Astrocyte of the spinal cord (primary cell): ENCODE data around the gene MALAT1.

Source experiments
- DNase-seq: peaks from one replicate; pipeline ENCODE4 v3.0.0; 2011; ENCODE audit warnings: low read depth, low spot score
- H3K4me3 ChIP-seq: 2 replicates; pipeline ENCODE4 v1.5.1; 2011; ENCODE audit warnings: low read depth, mild to moderate bottlenecking, low read length, moderate library complexity
- CTCF ChIP-seq: IDR thresholded peaks from 2 replicates; pipeline ENCODE4 v1.5.1; 2012; ENCODE audit warnings: low read depth, mild to moderate bottlenecking, low read length, inconsistent platforms
- in situ Hi-C: cut with HindIII; loops from 2 replicates; pipeline ENCODE4 v1.10.0; 2017; ENCODE audit warnings: low sequenced_read_pairs

MALAT1 gene

GRCh38 chr11:65502555-65503367 is 3.9 kb downstream of the MALAT1 start:
- in situ Hi-C loops, result no loop called here
- H3K4me3 ChIP-seq, result peak overlapping the region; percentile 91
- peak; percentile 75 for DNase-seq
- no peak for TF ChIP-seq CTCF

- in situ Hi-C loops, result no loop called here
- no peak for DNase-seq
- no peak for TF ChIP-seq CTCF
- H3K4me3 ChIP-seq, result peak overlapping the region; percentile 91
Observed at GRCh38 chr11:65503368-65503948, 4.6 kb downstream of the MALAT1 start.

DNA sequence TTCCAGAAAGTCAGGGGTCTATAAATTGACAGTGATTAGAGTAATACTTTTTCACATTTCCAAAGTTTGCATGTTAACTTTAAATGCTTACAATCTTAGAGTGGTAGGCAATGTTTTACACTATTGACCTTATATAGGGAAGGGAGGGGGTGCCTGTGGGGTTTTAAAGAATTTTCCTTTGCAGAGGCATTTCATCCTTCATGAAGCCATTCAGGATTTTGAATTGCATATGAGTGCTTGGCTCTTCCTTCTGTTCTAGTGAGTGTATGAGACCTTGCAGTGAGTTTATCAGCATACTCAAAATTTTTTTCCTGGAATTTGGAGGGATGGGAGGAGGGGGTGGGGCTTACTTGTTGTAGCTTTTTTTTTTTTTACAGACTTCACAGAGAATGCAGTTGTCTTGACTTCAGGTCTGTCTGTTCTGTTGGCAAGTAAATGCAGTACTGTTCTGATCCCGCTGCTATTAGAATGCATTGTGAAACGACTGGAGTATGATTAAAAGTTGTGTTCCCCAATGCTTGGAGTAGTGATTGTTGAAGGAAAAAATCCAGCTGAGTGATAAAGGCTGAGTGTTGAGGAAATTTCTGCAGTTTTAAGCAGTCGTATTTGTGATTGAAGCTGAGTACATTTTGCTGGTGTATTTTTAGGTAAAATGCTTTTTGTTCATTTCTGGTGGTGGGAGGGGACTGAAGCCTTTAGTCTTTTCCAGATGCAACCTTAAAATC is 5.3 kb downstream of the MALAT1 start:
- peak; percentile 73 for DNase-seq

DNA sequence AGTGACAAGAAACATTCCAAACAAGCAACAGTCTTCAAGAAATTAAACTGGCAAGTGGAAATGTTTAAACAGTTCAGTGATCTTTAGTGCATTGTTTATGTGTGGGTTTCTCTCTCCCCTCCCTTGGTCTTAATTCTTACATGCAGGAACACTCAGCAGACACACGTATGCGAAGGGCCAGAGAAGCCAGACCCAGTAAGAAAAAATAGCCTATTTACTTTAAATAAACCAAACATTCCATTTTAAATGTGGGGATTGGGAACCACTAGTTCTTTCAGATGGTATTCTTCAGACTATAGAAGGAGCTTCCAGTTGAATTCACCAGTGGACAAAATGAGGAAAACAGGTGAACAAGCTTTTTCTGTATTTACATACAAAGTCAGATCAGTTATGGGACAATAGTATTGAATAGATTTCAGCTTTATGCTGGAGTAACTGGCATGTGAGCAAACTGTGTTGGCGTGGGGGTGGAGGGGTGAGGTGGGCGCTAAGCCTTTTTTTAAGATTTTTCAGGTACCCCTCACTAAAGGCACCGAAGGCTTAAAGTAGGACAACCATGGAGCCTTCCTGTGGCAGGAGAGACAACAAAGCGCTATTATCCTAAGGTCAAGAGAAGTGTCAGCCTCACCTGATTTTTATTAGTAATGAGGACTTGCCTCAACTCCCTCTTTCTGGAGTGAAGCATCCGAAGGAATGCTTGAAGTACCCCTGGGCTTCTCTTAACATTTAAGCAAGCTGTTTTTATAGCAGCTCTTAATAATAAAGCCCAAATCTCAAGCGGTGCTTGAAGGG is 6.0 kb downstream of the MALAT1 start:
- no peak for TF ChIP-seq CTCF
- peak; percentile 68 for DNase-seq
- in situ Hi-C loops, result no loop called here

More for the DNA sequence above, 5.3 kb downstream of the MALAT1 start:
- in situ Hi-C loops, result no loop called here
- peak overlapping the region; percentile 91 for H3K4me3 ChIP-seq
- no peak for TF ChIP-seq CTCF

DNA sequence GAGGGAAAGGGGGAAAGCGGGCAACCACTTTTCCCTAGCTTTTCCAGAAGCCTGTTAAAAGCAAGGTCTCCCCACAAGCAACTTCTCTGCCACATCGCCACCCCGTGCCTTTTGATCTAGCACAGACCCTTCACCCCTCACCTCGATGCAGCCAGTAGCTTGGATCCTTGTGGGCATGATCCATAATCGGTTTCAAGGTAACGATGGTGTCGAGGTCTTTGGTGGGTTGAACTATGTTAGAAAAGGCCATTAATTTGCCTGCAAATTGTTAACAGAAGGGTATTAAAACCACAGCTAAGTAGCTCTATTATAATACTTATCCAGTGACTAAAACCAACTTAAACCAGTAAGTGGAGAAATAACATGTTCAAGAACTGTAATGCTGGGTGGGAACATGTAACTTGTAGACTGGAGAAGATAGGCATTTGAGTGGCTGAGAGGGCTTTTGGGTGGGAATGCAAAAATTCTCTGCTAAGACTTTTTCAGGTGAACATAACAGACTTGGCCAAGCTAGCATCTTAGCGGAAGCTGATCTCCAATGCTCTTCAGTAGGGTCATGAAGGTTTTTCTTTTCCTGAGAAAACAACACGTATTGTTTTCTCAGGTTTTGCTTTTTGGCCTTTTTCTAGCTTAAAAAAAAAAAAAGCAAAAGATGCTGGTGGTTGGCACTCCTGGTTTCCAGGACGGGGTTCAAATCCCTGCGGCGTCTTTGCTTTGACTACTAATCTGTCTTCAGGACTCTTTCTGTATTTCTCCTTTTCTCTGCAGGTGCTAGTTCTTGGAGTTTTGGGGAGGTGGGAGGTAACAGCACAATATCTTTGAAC is 6.8 kb downstream of the MALAT1 start:
- H3K4me3 ChIP-seq, result peak overlapping the region; percentile 91

More for the DNA sequence above, 6.0 kb downstream of the MALAT1 start:
- H3K4me3 ChIP-seq, result peak overlapping the region; percentile 91

More for the DNA sequence above, 6.8 kb downstream of the MALAT1 start:
- in situ Hi-C loops, result no loop called here
- peak; percentile 63 for DNase-seq
- no peak for TF ChIP-seq CTCF
